GM10847 (cell line): ENCODE data around the gene MCOLN2.

Experiments used
- POLR2A ChIP-seq: IDR thresholded peaks from 2 replicates; pipeline ENCODE4 v1.6.1; 2011; ENCODE audit not compliant: insufficient read length; ENCODE audit errors: extremely low read depth

The MCOLN2 gene

GRCh38 chr1:84995484-84996334, 1.2 kb downstream of the MCOLN2 start:
- no peak for TF ChIP-seq POLR2A

- TF ChIP-seq POLR2A = no peak
Measured at GRCh38 chr1:84991097-84991920, 5.6 kb downstream of the MCOLN2 start.

GRCh38 chr1:84988588-84988987, 8.3 kb downstream of the MCOLN2 start:
- no peak for TF ChIP-seq POLR2A

- no peak for TF ChIP-seq POLR2A
Measured at GRCh38 chr1:84985365-84985764, 11.5 kb downstream of the MCOLN2 start.

GRCh38 chr1:84982395-84982794, 14.5 kb downstream of the MCOLN2 start:
- TF ChIP-seq POLR2A = no peak

GRCh38 chr1:84975035-84975434, 21.9 kb downstream of the MCOLN2 start:
- TF ChIP-seq POLR2A = no peak

- no peak for TF ChIP-seq POLR2A
Measured at GRCh38 chr1:84973498-84974334, 23.2 kb downstream of the MCOLN2 start.

GRCh38 chr1:84972377-84972987, 24.4 kb downstream of the MCOLN2 start:
- TF ChIP-seq POLR2A = no peak

GRCh38 chr1:84971957-84972356, 25.0 kb downstream of the MCOLN2 start:
- no peak for TF ChIP-seq POLR2A

GRCh38 chr1:84969489-84970250, 27.2 kb downstream of the MCOLN2 start:
- no peak for TF ChIP-seq POLR2A

- no peak for TF ChIP-seq POLR2A
Measured at GRCh38 chr1:84968865-84969264, 28.0 kb downstream of the MCOLN2 start.

GRCh38 chr1:84968101-84968500, 28.8 kb downstream of the MCOLN2 start:
- TF ChIP-seq POLR2A = no peak

GRCh38 chr1:84967666-84968065, 29.2 kb downstream of the MCOLN2 start:
- TF ChIP-seq POLR2A = no peak

- no peak for TF ChIP-seq POLR2A
Measured at GRCh38 chr1:84963021-84963420, 33.9 kb downstream of the MCOLN2 start.
